Naive thymus-derived CD4-positive, alpha-beta T cell (primary cell): Measurements from ENCODE around the gene CAMK2A. TPM values are rescaled to one million over a fixed set of nuclear protein-coding genes. Genes with fewer than 3 reads are reported as not detected.

Source experiments
- ATAC-seq: fragments of 150-1000 bp; cut with Tn5 transposase; 2 replicates; pipeline ENCODE4 v1.10.0; 2021; ENCODE audit warnings: mild to moderate bottlenecking, moderate library complexity
- CTCF ChIA-PET: fragments of 350-600 bp; sonication (Branson Sonifier 250); formaldehyde crosslinking; loops from one replicate; lab custom pipeline; 2021; ENCODE audit warnings: antibody characterized with exemption; lab: Charles Lee
- POLR2A ChIA-PET: fragments of 350-600 bp; sonication (Branson Sonifier 250); formaldehyde crosslinking; loops from one replicate; lab custom pipeline; 2021; ENCODE audit warnings: antibody characterized with exemption, inconsistent platforms; lab: Charles Lee
- DNase-seq, 9 donors: peaks; one replicate each; pipeline versions ENCODE4 v3.0.0 to v3.0.0-alpha.2; 2020 to 2022; ENCODE audit warnings: mixed read lengths in 1 of 9
- H3K27ac ChIP-seq: one replicate; pipeline ENCODE4 v1.7.0; 2013; ENCODE audit warnings: mild to moderate bottlenecking, low read depth, low read length, moderate library complexity
- H3K27me3 ChIP-seq, 2 donors: one replicate each; pipeline ENCODE4 v1.7.0; 2013; ENCODE audit warnings: low read length in 2 of 2, mild to moderate bottlenecking in 2 of 2, moderate library complexity in 2 of 2; ENCODE audit not compliant: control insufficient read depth in 2 of 2, insufficient read depth in 2 of 2
- H3K36me3 ChIP-seq, 3 experiments: 1 replicate in 2 of 3; 2 replicates in 1 of 3; pipeline ENCODE4 v1.7.0; 2013; ENCODE audit warnings: low read length in 3 of 3, mild to moderate bottlenecking in 3 of 3, moderate library complexity in 1 of 3; ENCODE audit not compliant: insufficient read depth in 3 of 3, control insufficient read depth in 2 of 3
- H3K4me1 ChIP-seq, 2 donors: one replicate each; pipeline ENCODE4 v1.7.0; 2013; ENCODE audit warnings: low read length in 2 of 2, mild to moderate bottlenecking in 2 of 2, moderate library complexity in 1 of 2; ENCODE audit not compliant: control insufficient read depth in 2 of 2, insufficient read depth in 2 of 2
- H3K4me3 ChIP-seq: 2 replicates; pipeline ENCODE4 v1.7.0; 2013; ENCODE audit warnings: mild to moderate bottlenecking, low read length
- H3K9me3 ChIP-seq, 3 experiments: 1 replicate in 2 of 3; 2 replicates in 1 of 3; pipeline ENCODE4 v1.7.0; 2013; ENCODE audit warnings: low read length in 3 of 3; ENCODE audit not compliant: control insufficient read depth in 2 of 3
- H3K27ac Mint-ChIP-seq, 9 donors: one replicate each; pipeline ENCODE4 v1.8.0; 2020 to 2022; ENCODE audit warnings: mixed read lengths in 9 of 9, mild to moderate bottlenecking in 8 of 9, moderate library complexity in 5 of 9, inconsistent platforms in 2 of 9
- H3K27me3 Mint-ChIP-seq, 5 donors: one replicate each; pipeline ENCODE4 v1.8.0; 2021 to 2022; ENCODE audit warnings: mixed read lengths in 5 of 5, mild to moderate bottlenecking in 1 of 5
- H3K36me3 Mint-ChIP-seq, 5 donors: one replicate each; pipeline ENCODE4 v1.8.0; 2020 to 2022; ENCODE audit warnings: mixed read lengths in 5 of 5, mild to moderate bottlenecking in 3 of 5, inconsistent platforms in 1 of 5
- H3K4me1 Mint-ChIP-seq, 7 donors: one replicate each; pipeline ENCODE4 v1.8.0; 2020 to 2022; ENCODE audit warnings: mixed read lengths in 7 of 7, mild to moderate bottlenecking in 3 of 7, inconsistent platforms in 1 of 7
- H3K4me3 Mint-ChIP-seq, 10 donors: one replicate each; pipeline ENCODE4 v1.8.0; 2020 to 2022; ENCODE audit warnings: mild to moderate bottlenecking in 10 of 10, mixed read lengths in 10 of 10, moderate library complexity in 6 of 10, inconsistent platforms in 2 of 10
- H3K9me3 Mint-ChIP-seq, 11 donors: one replicate each; pipeline ENCODE4 v1.8.0; 2020 to 2022; ENCODE audit warnings: mixed read lengths in 11 of 11, mild to moderate bottlenecking in 4 of 11, inconsistent platforms in 1 of 11, moderate library complexity in 1 of 11
- intact Hi-C, 2 donors: fragments of 100-400 bp; cut with micrococcal nuclease; formaldehyde crosslinking; loops; one replicate each; pipeline ENCODE4 v1.15.1; 2023
- polyA plus RNA-seq, 2 donors: library from polyadenylated mRNA; unstranded; fragments of 300-500 nt; fragmentation: Illumina TruSeq; gene quantifications; one replicate each; pipeline ENCODE4 v1.2.3, GENCODE V29; 2021
- total RNA-seq, 6 experiments: library from RNA in 5 of 6; stranded (reverse) in 5 of 6; gene quantifications; 1 replicate in 5 of 6; 2 replicates in 1 of 6; pipeline ENCODE4 v1.2.3 and lab custom pipeline; 2021 to 2026

CAMK2A gene
- total and polyA plus RNA-seq, 7 experiments from 2014 or later, result not detected

- Histone ChIP-seq H3K4me1 (no peaks in the 10 kb centered on the region), H3K36me3 (no peaks in the 10 kb centered on the region), H3K27ac (no peak overlapping the region), H3K4me3 (no peak overlapping the region), H3K9me3 (no peaks in the 10 kb centered on the region), H3K27me3 (no peaks in the 10 kb centered on the region)
- intact Hi-C loops, result no loop called here
- POLR2A ChIA-PET, result no interaction called here
- Mint-ChIP-seq H3K9me3 (no peaks in the 10 kb centered on the region), H3K4me3 (no peak overlapping the region), H3K27ac (no peak overlapping the region), H3K36me3 (no peaks in the 10 kb centered on the region), H3K27me3 (peaks cover 0 to 7% (median 0%) of the 10 kb centered on the region in 5 donors), H3K4me1 (no peaks in the 10 kb centered on the region)
- no peak for ATAC-seq
- CTCF ChIA-PET, result no interaction called here
- DNase-seq, result no peak
Measured at GRCh38 chr5:150246835-150247234, 42.7 kb downstream of the CAMK2A start.

- H3K36me3 Mint-ChIP-seq, result no peaks in the 10 kb centered on the region
- H3K27ac Mint-ChIP-seq, result no peak overlapping the region
- no peaks in the 10 kb centered on the region for H3K4me1 ChIP-seq
- H3K27me3 Mint-ChIP-seq, result peaks cover 0 to 7% (median 0%) of the 10 kb centered on the region in 5 donors
- CTCF ChIA-PET, result no interaction called here
- POLR2A ChIA-PET, result no interaction called here
- DNase-seq (no peak), ATAC-seq (no peak)
- H3K4me3 ChIP-seq, result no peak overlapping the region
- no peaks in the 10 kb centered on the region for H3K27me3 ChIP-seq
- H3K27ac ChIP-seq, result no peak overlapping the region
- no peaks in the 10 kb centered on the region for H3K9me3 Mint-ChIP-seq
- no peaks in the 10 kb centered on the region for H3K9me3 ChIP-seq
- H3K4me3 Mint-ChIP-seq, result no peak overlapping the region
- peaks cover 0 to 2% (median 0%) of the 10 kb centered on the region in 7 donors for H3K4me1 Mint-ChIP-seq
- no peaks in the 10 kb centered on the region for H3K36me3 ChIP-seq
- intact Hi-C loops, result no loop called here
Measured at GRCh38 chr5:150246429-150246828, 43.1 kb downstream of the CAMK2A start.

- intact Hi-C loops, result no loop called here
- H3K36me3 ChIP-seq, result no peaks in the 10 kb centered on the region
- ChIA-PET CTCF (no interaction called here), POLR2A (no interaction called here)
- no peaks in the 10 kb centered on the region for H3K36me3 Mint-ChIP-seq
- peaks cover 0 to 3% (median 0%) of the 10 kb centered on the region in 7 donors for H3K4me1 Mint-ChIP-seq
- no peak for DNase-seq
- H3K9me3 Mint-ChIP-seq, result peaks cover 0 to 2% (median 0%) of the 10 kb centered on the region in 11 donors
- no peaks in the 10 kb centered on the region for H3K9me3 ChIP-seq
- H3K4me3 Mint-ChIP-seq, result no peak overlapping the region
- H3K4me1 ChIP-seq, result no peaks in the 10 kb centered on the region
- no peak overlapping the region for H3K4me3 ChIP-seq
- no peaks in the 10 kb centered on the region for H3K27me3 ChIP-seq
- peaks cover 0 to 7% (median 0%) of the 10 kb centered on the region in 5 donors for H3K27me3 Mint-ChIP-seq
- H3K27ac ChIP-seq, result no peak overlapping the region
- ATAC-seq, result no peak
- no peak overlapping the region for H3K27ac Mint-ChIP-seq
Measured at GRCh38 chr5:150245808-150246207, 43.8 kb downstream of the CAMK2A start.

- no peaks in the 10 kb centered on the region for H3K27me3 ChIP-seq
- H3K4me1 Mint-ChIP-seq, result peaks cover 0 to 3% (median 0%) of the 10 kb centered on the region in 7 donors
- no peaks in the 10 kb centered on the region for H3K36me3 Mint-ChIP-seq
- ATAC-seq, result no peak
- POLR2A ChIA-PET, result no interaction called here
- no peak overlapping the region for H3K27ac Mint-ChIP-seq
- DNase-seq, result no peak
- no peak overlapping the region for H3K4me3 Mint-ChIP-seq
- intact Hi-C loops, result no loop called here
- peaks cover 0 to 7% (median 0%) of the 10 kb centered on the region in 5 donors for H3K27me3 Mint-ChIP-seq
- H3K36me3 ChIP-seq, result no peaks in the 10 kb centered on the region
- H3K27ac ChIP-seq, result no peak overlapping the region
- H3K4me1 ChIP-seq, result no peaks in the 10 kb centered on the region
- peaks cover 0 to 2% (median 0%) of the 10 kb centered on the region in 11 donors for H3K9me3 Mint-ChIP-seq
- no peak overlapping the region for H3K4me3 ChIP-seq
- CTCF ChIA-PET, result no interaction called here
- no peaks in the 10 kb centered on the region for H3K9me3 ChIP-seq
Measured at GRCh38 chr5:150245111-150245789, 44.3 kb downstream of the CAMK2A start.

- no peak for ATAC-seq
Measured at GRCh38 chr5:150244209-150244608, 45.4 kb downstream of the CAMK2A start.

GRCh38 chr5:150243590-150243989 lies 46.0 kb downstream of the CAMK2A start:
- no peak overlapping the region for H3K27ac Mint-ChIP-seq
- Histone ChIP-seq H3K36me3 (no peaks in the 10 kb centered on the region), H3K27ac (no peak overlapping the region), H3K27me3 (no peaks in the 10 kb centered on the region), H3K4me3 (no peak overlapping the region), H3K4me1 (no peaks in the 10 kb centered on the region), H3K9me3 (no peaks in the 10 kb centered on the region)
- no peak overlapping the region for H3K4me3 Mint-ChIP-seq
- POLR2A ChIA-PET, result no interaction called here
- H3K9me3 Mint-ChIP-seq, result peaks cover 0 to 2% (median 0%) of the 10 kb centered on the region in 11 donors
- CTCF ChIA-PET, result no interaction called here
- intact Hi-C loops, result no loop called here
- no peaks in the 10 kb centered on the region for H3K36me3 Mint-ChIP-seq
- ATAC-seq (no peak), DNase-seq (no peak)
- peaks cover 0 to 3% (median 0%) of the 10 kb centered on the region in 7 donors for H3K4me1 Mint-ChIP-seq
- H3K27me3 Mint-ChIP-seq, result no peaks in the 10 kb centered on the region

More at GRCh38 chr5:150244209-150244608, 45.4 kb downstream of the CAMK2A start:
- Histone ChIP-seq H3K4me1 (no peaks in the 10 kb centered on the region), H3K27me3 (no peaks in the 10 kb centered on the region), H3K36me3 (no peaks in the 10 kb centered on the region), H3K27ac (no peak overlapping the region), H3K4me3 (no peak overlapping the region), H3K9me3 (no peaks in the 10 kb centered on the region)
- ChIA-PET CTCF (no interaction called here), POLR2A (no interaction called here)
- Mint-ChIP-seq H3K9me3 (peaks cover 0 to 2% (median 0%) of the 10 kb centered on the region in 11 donors), H3K4me1 (peaks cover 0 to 3% (median 0%) of the 10 kb centered on the region in 7 donors), H3K36me3 (no peaks in the 10 kb centered on the region), H3K4me3 (no peak overlapping the region), H3K27me3 (peaks cover 0 to under 1% (median 0%) of the 10 kb centered on the region in 5 donors), H3K27ac (no peak overlapping the region)
- intact Hi-C loops, result no loop called here
- DNase-seq, result no peak
